ENCODE data around the gene TNFRSF14. TPM values are rescaled to one million over a fixed set of nuclear protein-coding genes. Genes with fewer than 3 reads are reported as not detected.

The TNFRSF14 gene
- total and polyA plus RNA-seq, 9 of the 15 experiments (the other 6 are each of a cell fraction or from before 2014, with no cell fraction given): 0.11 to 2.3 (median 0.68) TPM; not detected in 2

- no peak for TF ChIP-seq SREBF2 (CRISPR knock-in tag; IDR thresholded peaks at IDR 0.05)
- no peak for TF ChIP-seq HCFC1 (IDR thresholded peaks at IDR 0.05; ENCODE audit: low read depth, low read length)
- TF ChIP-seq CREB3L1 (IDR thresholded peaks at IDR 0.05; ENCODE audit: borderline replicate concordance, low read depth): no peak
- TF ChIP-seq IRF9 (tag; IDR thresholded peaks at IDR 0.05): no peak
- no peak for TF ChIP-seq ZNF431 (CRISPR knock-in tag; IDR thresholded peaks at IDR 0.05)
- TF ChIP-seq SIN3A (IDR thresholded peaks at IDR 0.05; ENCODE audit: borderline replicate concordance in 2 of 2, control insufficient read depth in 1 of 2, low read depth in 2 of 2, low read length in 2 of 2): no peak
- no peak for TF ChIP-seq ZNF133 (CRISPR knock-in tag; IDR thresholded peaks at IDR 0.05)
- TF ChIP-seq FOXK1 (CRISPR knock-in tag; IDR thresholded peaks at IDR 0.05; ENCODE audit: borderline replicate concordance): no peak
- no peak for TF ChIP-seq TCF15 (CRISPR knock-in tag; IDR thresholded peaks at IDR 0.05)
Measured at GRCh38 chr1:2560299-2561073, 4.3 kb downstream of the TNFRSF14 start (continued).
